GM12864 (cell line): Measurements from ENCODE around the gene PRDX2.

ENCODE experiments used
- DNase-seq: peaks from one replicate; pipeline ENCODE4 v3.0.0-alpha.2; 2011; ENCODE audit warnings: low read depth
- H3K4me3 ChIP-seq: 2 replicates; pipeline ENCODE4 v1.5.1; 2011; ENCODE audit warnings: mild to moderate bottlenecking, low read depth, low read length, control low read depth
- CTCF ChIP-seq: IDR thresholded peaks from 2 replicates; pipeline ENCODE4 v1.5.1; 2011; ENCODE audit warnings: low read depth, mild to moderate bottlenecking, moderate library complexity, low read length, control low read depth, inconsistent platforms; ENCODE audit errors: missing control alignments

PRDX2 gene

GRCh38 chr19:12786952-12787351 lies 14.6 kb downstream of the PRDX2 start:
- TF ChIP-seq CTCF, result no peak
- no peak overlapping the region for H3K4me3 ChIP-seq
- DNase-seq, result no peak

- no peak for TF ChIP-seq CTCF
- DNase-seq, result no peak
- H3K4me3 ChIP-seq, result no peak overlapping the region
Measured at GRCh38 chr19:12786141-12786870, 15.3 kb downstream of the PRDX2 start.

GRCh38 chr19:12785431-12786031 lies 16.1 kb downstream of the PRDX2 start:
- no peak overlapping the region for H3K4me3 ChIP-seq
- DNase-seq, result no peak
- no peak for TF ChIP-seq CTCF

- no peak overlapping the region for H3K4me3 ChIP-seq
- DNase-seq, result no peak
- TF ChIP-seq CTCF, result no peak
Measured at GRCh38 chr19:12784871-12785430, 16.6 kb downstream of the PRDX2 start.

GRCh38 chr19:12784394-12784870 lies 17.2 kb downstream of the PRDX2 start:
- no peak for TF ChIP-seq CTCF
- DNase-seq, result no peak
- H3K4me3 ChIP-seq, result no peak overlapping the region

- DNase-seq, result no peak
- H3K4me3 ChIP-seq, result no peak overlapping the region
- no peak for TF ChIP-seq CTCF
Measured at GRCh38 chr19:12783849-12784393, 17.7 kb downstream of the PRDX2 start.
